Neural cell (in vitro differentiated cells): ENCODE results near the gene LARGE1.

Experiments used
- EP300 ChIP-seq: fragments of 450-650 bp; conservative IDR thresholded peaks from 2 replicates; pipeline ENCODE4 v1.6.1; 2014; ENCODE audit warnings: antibody characterized with exemption, mild to moderate bottlenecking, moderate library complexity; ENCODE audit not compliant: poor library complexity, severe bottlenecking
- EZH2 ChIP-seq: fragments of 200-600, 300-800 bp; shearing (Covaris generic), sonication (generic); IDR thresholded peaks from 2 replicates; pipeline ENCODE4 v1.6.1; 2014; ENCODE audit warnings: antibody characterized with exemption, low read length, borderline replicate concordance, mild to moderate bottlenecking; ENCODE audit not compliant: insufficient read depth, poor library complexity, severe bottlenecking
- MXI1 ChIP-seq: fragments of 450-650 bp; conservative IDR thresholded peaks from 2 replicates; pipeline ENCODE4 v1.6.1; 2014; ENCODE audit warnings: antibody characterized with exemption, mild to moderate bottlenecking; ENCODE audit not compliant: poor library complexity, severe bottlenecking
- POLR2AphosphoS5 ChIP-seq: IDR thresholded peaks from 2 replicates; pipeline ENCODE4 v1.6.1; 2012
- RAD21 ChIP-seq: fragments of 450-650 bp; conservative IDR thresholded peaks from 2 replicates; pipeline ENCODE4 v1.6.1; 2014; ENCODE audit warnings: antibody characterized with exemption, mild to moderate bottlenecking, moderate library complexity
- REST ChIP-seq: IDR thresholded peaks from 2 replicates; pipeline ENCODE4 v1.6.1; 2012; ENCODE audit warnings: borderline replicate concordance
- SMC3 ChIP-seq: fragments of 450-650 bp; conservative IDR thresholded peaks from 2 replicates; pipeline ENCODE4 v1.6.1; 2014; ENCODE audit warnings: antibody characterized with exemption, mild to moderate bottlenecking, moderate library complexity; ENCODE audit not compliant: poor library complexity
- TAF1 ChIP-seq: IDR thresholded peaks from 2 replicates; pipeline ENCODE4 v1.6.1; 2012; ENCODE audit warnings: low read depth
- TF ChIP-seq, protein P1 (sequence below): fragments of 450-650 bp; IDR thresholded peaks from 2 replicates; pipeline ENCODE4 v1.5.1; 2014; ENCODE audit warnings: antibody characterized with exemption, mild to moderate bottlenecking, moderate library complexity; ENCODE audit not compliant: poor library complexity, severe bottlenecking

- TF ChIP-seq, protein P1, sequence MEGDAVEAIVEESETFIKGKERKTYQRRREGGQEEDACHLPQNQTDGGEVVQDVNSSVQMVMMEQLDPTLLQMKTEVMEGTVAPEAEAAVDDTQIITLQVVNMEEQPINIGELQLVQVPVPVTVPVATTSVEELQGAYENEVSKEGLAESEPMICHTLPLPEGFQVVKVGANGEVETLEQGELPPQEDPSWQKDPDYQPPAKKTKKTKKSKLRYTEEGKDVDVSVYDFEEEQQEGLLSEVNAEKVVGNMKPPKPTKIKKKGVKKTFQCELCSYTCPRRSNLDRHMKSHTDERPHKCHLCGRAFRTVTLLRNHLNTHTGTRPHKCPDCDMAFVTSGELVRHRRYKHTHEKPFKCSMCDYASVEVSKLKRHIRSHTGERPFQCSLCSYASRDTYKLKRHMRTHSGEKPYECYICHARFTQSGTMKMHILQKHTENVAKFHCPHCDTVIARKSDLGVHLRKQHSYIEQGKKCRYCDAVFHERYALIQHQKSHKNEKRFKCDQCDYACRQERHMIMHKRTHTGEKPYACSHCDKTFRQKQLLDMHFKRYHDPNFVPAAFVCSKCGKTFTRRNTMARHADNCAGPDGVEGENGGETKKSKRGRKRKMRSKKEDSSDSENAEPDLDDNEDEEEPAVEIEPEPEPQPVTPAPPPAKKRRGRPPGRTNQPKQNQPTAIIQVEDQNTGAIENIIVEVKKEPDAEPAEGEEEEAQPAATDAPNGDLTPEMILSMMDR: no peak
- no peak for TF ChIP-seq POLR2AphosphoS5
- no peak for TF ChIP-seq REST
- no peak for TF ChIP-seq EP300
- no peak for TF ChIP-seq EZH2
- TF ChIP-seq TAF1: no peak
- TF ChIP-seq SMC3: no peak
- no peak for TF ChIP-seq RAD21
- TF ChIP-seq MXI1: no peak
Measured at GRCh38 chr22:33260498-33260897, 659.8 kb downstream of the LARGE1 start.
